ENCODE results near the gene CBY1. TPM values are rescaled to one million over a fixed set of nuclear protein-coding genes. Genes with fewer than 3 reads are reported as not detected.

Gene CBY1
- 17.8 and 18.6 TPM in 2 replicates for total RNA-seq

GRCh38 chr22:38656256-38657044, at the start of gene CBY1, which contains the start of gene FAM227A:
TSS of gene CBY1 (plus strand) at chr22:38656638. CDS start at chr22:38668055, 11,417 bp downstream.
TSS of gene FAM227A (minus strand) at chr22:38656392. CDS start at chr22:38650168, 6,224 bp downstream.

GRCh38 chr22:38681582-38682335, 25.3 kb downstream of the CBY1 start, which contains the start of gene TOMM22:
TSS of gene TOMM22 (plus strand) at chr22:38681957. CDS start at chr22:38681979, 22 bp downstream.

GRCh38 chr22:38700789-38701628, 44.6 kb downstream of the CBY1 start, which contains the start of gene JOSD1:
TSS of gene JOSD1 (minus strand) at chr22:38700943. CDS start at chr22:38699987, 956 bp downstream.

GRCh38 chr22:38705235-38706100, 49.0 kb downstream of the CBY1 start, which contains the start of gene GTPBP1:
TSS of gene GTPBP1 (plus strand) at chr22:38705944. CDS start at chr22:38705956, 12 bp downstream.

Other genes starting within 250 kb of the CBY1 start
- gene KCNJ4, start 201.4 kb upstream of the CBY1 start, total RNA-seq, result 1.0 TPM in 1 of 2 replicates, not detected in the other
- gene KDELR3, start 188.5 kb upstream of the CBY1 start, total RNA-seq, result 64.2 and 64.9 TPM in 2 replicates
- 578 and 1,080 TPM in 2 replicates for gene DDX17, start 150.3 kb upstream of the CBY1 start, total RNA-seq
- gene DMC1, start 86.5 kb upstream of the CBY1 start, total RNA-seq, result 0.25 and 0.98 TPM in 2 replicates
- 0.65 and 3.9 TPM in 2 replicates for gene FAM227A, start 246 bp upstream of the CBY1 start, total RNA-seq
- gene TOMM22, start 25.3 kb downstream of the CBY1 start, total RNA-seq, result 36.4 and 66.8 TPM in 2 replicates
- 66.0 and 76.3 TPM in 2 replicates for gene JOSD1, start 44.3 kb downstream of the CBY1 start, total RNA-seq
- 29.8 and 33.0 TPM in 2 replicates for gene GTPBP1, start 49.3 kb downstream of the CBY1 start, total RNA-seq
- 75.7 and 111 TPM in 2 replicates for gene SUN2, start 99.4 kb downstream of the CBY1 start, total RNA-seq
- 13.7 and 29.3 TPM in 2 replicates for gene DNAL4, start 137.5 kb downstream of the CBY1 start, total RNA-seq
- gene NPTXR, start 187.4 kb downstream of the CBY1 start, total RNA-seq, result 2.3 and 5.6 TPM in 2 replicates
- 46.4 and 76.9 TPM in 2 replicates for gene CBX6, start 215.6 kb downstream of the CBY1 start, total RNA-seq